ENCODE measurements around the gene EIF1AD.

DNA sequence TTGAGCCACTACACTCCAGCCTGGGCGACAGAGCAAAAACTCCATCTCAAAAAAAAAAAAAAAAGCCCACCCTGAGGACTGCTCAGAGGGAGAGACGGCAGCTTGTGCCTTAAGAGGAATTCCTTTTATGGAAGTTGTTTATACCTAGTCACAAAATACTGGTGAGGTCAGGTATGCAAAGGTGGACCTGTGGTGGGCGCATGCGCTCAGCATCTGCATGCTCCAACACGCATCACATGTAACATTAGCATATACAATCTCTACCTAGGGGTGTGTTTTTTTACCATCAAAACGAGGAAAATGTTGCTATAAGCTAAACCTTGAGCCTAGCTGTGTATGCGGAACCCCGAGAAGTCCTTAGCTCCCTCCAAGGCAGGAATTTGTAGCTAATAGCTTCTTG is 47.2 kb downstream of the EIF1AD start:
- TF ChIP-seq, protein P1, sequence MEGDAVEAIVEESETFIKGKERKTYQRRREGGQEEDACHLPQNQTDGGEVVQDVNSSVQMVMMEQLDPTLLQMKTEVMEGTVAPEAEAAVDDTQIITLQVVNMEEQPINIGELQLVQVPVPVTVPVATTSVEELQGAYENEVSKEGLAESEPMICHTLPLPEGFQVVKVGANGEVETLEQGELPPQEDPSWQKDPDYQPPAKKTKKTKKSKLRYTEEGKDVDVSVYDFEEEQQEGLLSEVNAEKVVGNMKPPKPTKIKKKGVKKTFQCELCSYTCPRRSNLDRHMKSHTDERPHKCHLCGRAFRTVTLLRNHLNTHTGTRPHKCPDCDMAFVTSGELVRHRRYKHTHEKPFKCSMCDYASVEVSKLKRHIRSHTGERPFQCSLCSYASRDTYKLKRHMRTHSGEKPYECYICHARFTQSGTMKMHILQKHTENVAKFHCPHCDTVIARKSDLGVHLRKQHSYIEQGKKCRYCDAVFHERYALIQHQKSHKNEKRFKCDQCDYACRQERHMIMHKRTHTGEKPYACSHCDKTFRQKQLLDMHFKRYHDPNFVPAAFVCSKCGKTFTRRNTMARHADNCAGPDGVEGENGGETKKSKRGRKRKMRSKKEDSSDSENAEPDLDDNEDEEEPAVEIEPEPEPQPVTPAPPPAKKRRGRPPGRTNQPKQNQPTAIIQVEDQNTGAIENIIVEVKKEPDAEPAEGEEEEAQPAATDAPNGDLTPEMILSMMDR (IDR thresholded peaks at IDR 0.05; ENCODE audit: poor library complexity), result no peak
- no peak for TF ChIP-seq EZH2 (IDR thresholded peaks at IDR 0.05; ENCODE audit: borderline replicate concordance)
